Measurements from ENCODE around the gene ATRNL1.

The ATRNL1 gene

DNA sequence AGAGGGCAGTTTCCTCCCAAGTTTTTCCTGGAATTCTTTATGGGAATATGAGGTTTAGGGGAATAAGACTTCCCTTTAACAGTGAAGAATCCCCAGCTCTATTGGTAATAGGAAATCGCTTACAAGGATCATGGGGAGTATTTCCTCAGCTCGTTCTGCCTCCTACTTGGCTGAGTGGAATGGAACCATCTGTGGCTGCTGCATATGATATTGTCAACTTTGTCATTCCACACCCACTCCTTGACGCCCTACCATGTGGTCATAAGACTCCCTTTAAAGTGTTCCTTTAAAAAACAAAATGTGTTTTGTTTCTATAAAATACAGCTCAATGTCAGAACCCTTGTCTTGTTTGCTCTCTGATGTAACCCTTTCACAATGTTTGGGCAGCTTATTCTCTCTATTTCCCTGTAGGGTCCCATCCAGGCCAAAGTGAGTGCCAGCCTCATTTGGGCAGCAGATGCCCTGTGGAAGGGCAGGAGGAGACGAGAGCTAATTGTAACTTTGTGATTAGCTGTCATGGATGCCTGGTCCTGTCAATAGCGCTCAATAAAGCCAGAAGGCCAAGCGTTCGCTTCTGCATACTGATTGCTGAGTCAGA is 33.8 kb upstream of the ATRNL1 start:
- H2AFZ ChIP-seq (ENCODE audit: low read depth, low read length), result no peak overlapping the region
- peaks cover 17% of the 10 kb centered on the region for H3K27me3 ChIP-seq (ENCODE audit: insufficient read depth, low read length, poor library complexity)
- no peak overlapping the region for H3K4me2 ChIP-seq (ENCODE audit: insufficient read depth, low read length)
- no peak overlapping the region for H3K27ac ChIP-seq (ENCODE audit: low read length)
- ATAC-seq (ENCODE audit: insufficient read depth, low read depth) (no peak), DNase-seq (no peak)
- no peaks in the 10 kb centered on the region for H3K9me3 ChIP-seq (ENCODE audit: insufficient read depth, low read length, severe bottlenecking)
- H3K4me3 ChIP-seq (ENCODE audit: low read depth in 1 of 2, low read length in 2 of 2), result no peak overlapping the region
- no peak overlapping the region for H3K9ac ChIP-seq (ENCODE audit: low read depth, low read length)
- H3K79me2 ChIP-seq (ENCODE audit: insufficient read depth, low read length), result no peaks in the 10 kb centered on the region
- TF ChIP-seq CTCF (IDR thresholded peaks at IDR 0.05; ENCODE audit: borderline replicate concordance, extremely low read depth, low read length, poor library complexity, severe bottlenecking) (no peak), EZH2 (IDR thresholded peaks at IDR 0.05; ENCODE audit: borderline replicate concordance, low read depth, low read length, severe bottlenecking) (no peak)
- H3K4me1 ChIP-seq (ENCODE audit: insufficient read depth, low read length), result no peaks in the 10 kb centered on the region
- no peaks in the 10 kb centered on the region for H4K20me1 ChIP-seq (ENCODE audit: insufficient read depth, low read length)
- no peaks in the 10 kb centered on the region for H3K36me3 ChIP-seq (ENCODE audit: insufficient read depth, low read length)

DNA sequence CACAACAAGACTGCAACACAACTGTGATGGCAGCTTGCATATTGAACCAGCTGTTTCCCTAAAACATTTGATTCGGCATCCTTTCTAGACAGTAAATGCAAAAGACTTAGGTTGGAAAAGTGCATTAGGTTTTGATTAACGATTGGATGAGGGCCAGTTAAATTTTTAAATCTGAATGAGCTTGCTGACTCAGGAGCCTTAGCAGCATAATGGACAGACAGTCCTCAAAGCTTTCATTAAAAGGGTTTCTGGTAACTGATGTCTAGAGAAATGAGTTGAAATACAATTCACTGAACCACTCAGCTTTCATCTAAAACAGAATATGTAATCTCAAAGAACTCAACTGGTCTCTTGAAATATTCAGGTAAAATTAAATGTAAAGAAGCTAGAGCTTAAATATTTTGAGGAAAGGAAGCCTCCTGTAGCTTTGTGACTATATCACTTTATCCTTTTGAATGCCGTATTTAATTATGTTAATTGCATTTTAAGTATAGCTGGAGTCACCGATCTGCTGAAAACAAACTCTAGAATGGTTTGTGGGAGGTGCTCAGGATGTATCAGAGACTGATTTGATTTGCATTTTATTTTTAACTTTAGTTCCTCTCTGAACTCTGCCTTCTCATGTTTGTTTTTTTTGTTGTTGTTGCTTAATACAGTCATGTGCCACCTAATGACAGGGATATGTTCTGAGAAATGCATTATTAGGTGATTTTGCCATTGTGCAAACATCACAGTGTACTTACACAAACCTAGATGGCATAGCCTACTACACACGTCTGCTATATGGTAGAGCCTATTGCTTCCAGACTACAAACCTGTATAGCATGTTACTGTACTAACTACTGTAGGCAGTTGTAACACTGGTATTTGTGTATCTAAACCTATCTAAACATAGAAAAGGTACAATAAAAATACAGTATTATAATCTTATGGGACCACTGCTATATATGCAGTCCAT is 29.2 kb upstream of the ATRNL1 start:
- DNase-seq, result no peak
- no peak overlapping the region for H3K27ac ChIP-seq (ENCODE audit: low read length)
- TF ChIP-seq EZH2 (IDR thresholded peaks at IDR 0.05; ENCODE audit: borderline replicate concordance, low read depth, low read length, severe bottlenecking) (no peak), CTCF (IDR thresholded peaks at IDR 0.05; ENCODE audit: borderline replicate concordance, extremely low read depth, low read length, poor library complexity, severe bottlenecking) (no peak)
- no peak overlapping the region for H3K4me2 ChIP-seq (ENCODE audit: insufficient read depth, low read length)
- no peak for ATAC-seq (ENCODE audit: insufficient read depth, low read depth)
- H3K79me2 ChIP-seq (ENCODE audit: insufficient read depth, low read length), result no peaks in the 10 kb centered on the region
- no peak overlapping the region for H3K4me3 ChIP-seq (ENCODE audit: low read depth in 1 of 2, low read length in 2 of 2)
- H2AFZ ChIP-seq (ENCODE audit: low read depth, low read length), result no peak overlapping the region
- H3K9ac ChIP-seq (ENCODE audit: low read depth, low read length), result no peak overlapping the region
- H3K4me1 ChIP-seq (ENCODE audit: insufficient read depth, low read length), result no peaks in the 10 kb centered on the region
- H3K27me3 ChIP-seq (ENCODE audit: insufficient read depth, low read length, poor library complexity), result peaks cover 10% of the 10 kb centered on the region
- no peaks in the 10 kb centered on the region for H3K9me3 ChIP-seq (ENCODE audit: insufficient read depth, low read length, severe bottlenecking)
- H4K20me1 ChIP-seq (ENCODE audit: insufficient read depth, low read length), result no peaks in the 10 kb centered on the region
- H3K36me3 ChIP-seq (ENCODE audit: insufficient read depth, low read length), result no peaks in the 10 kb centered on the region

- Histone ChIP-seq H2AFZ (ENCODE audit: low read depth, low read length) (no peak overlapping the region), H3K9ac (ENCODE audit: low read depth, low read length) (no peak overlapping the region)
Measured at GRCh38 chr10:115065801-115066200, 27.4 kb upstream of the ATRNL1 start.

More at GRCh38 chr10:115065801-115066200, 27.4 kb upstream of the ATRNL1 start:
- H3K79me2 ChIP-seq (ENCODE audit: insufficient read depth, low read length), result no peaks in the 10 kb centered on the region
- H3K4me1 ChIP-seq (ENCODE audit: insufficient read depth, low read length), result no peaks in the 10 kb centered on the region
- H3K36me3 ChIP-seq (ENCODE audit: insufficient read depth, low read length), result no peaks in the 10 kb centered on the region
- H3K4me3 ChIP-seq (ENCODE audit: low read depth in 1 of 2, low read length in 2 of 2), result no peak overlapping the region
- ATAC-seq (ENCODE audit: insufficient read depth, low read depth) (no peak), DNase-seq (no peak)
- peaks cover 7% of the 10 kb centered on the region for H3K27me3 ChIP-seq (ENCODE audit: insufficient read depth, low read length, poor library complexity)
- no peak overlapping the region for H3K27ac ChIP-seq (ENCODE audit: low read length)
- H4K20me1 ChIP-seq (ENCODE audit: insufficient read depth, low read length), result no peaks in the 10 kb centered on the region
- no peak for TF ChIP-seq CTCF (IDR thresholded peaks at IDR 0.05; ENCODE audit: borderline replicate concordance, extremely low read depth, low read length, poor library complexity, severe bottlenecking)
- TF ChIP-seq EZH2 (IDR thresholded peaks at IDR 0.05; ENCODE audit: borderline replicate concordance, low read depth, low read length, severe bottlenecking), result no peak
- H3K9me3 ChIP-seq (ENCODE audit: insufficient read depth, low read length, severe bottlenecking), result no peaks in the 10 kb centered on the region
- H3K4me2 ChIP-seq (ENCODE audit: insufficient read depth, low read length), result no peak overlapping the region
